Activated naive CD8-positive, alpha-beta T cell treated with anti-CD3 and anti-CD28 coated beads, Interleukin-2, amount 50 U/mL, for 16 hours (primary cell): ENCODE measurements around the gene RPL10.

ENCODE experiments used
- DNase-seq: peaks from one replicate; pipeline ENCODE4 v3.0.0-alpha.2; 2020; ENCODE audit warnings: low read depth, low spot score

RPL10 gene

GRCh38 chrX:154430916-154431315 lies 32.7 kb downstream of the RPL10 start:
- DNase-seq, result no peak

GRCh38 chrX:154431341-154431740 lies 33.2 kb downstream of the RPL10 start:
- DNase-seq, result no peak

- DNase-seq, result no peak
Measured at GRCh38 chrX:154432210-154432609, 34.0 kb downstream of the RPL10 start.

- DNase-seq, result no peak
Measured at GRCh38 chrX:154433605-154434004, 35.4 kb downstream of the RPL10 start.

GRCh38 chrX:154434394-154435168 lies 36.4 kb downstream of the RPL10 start:
- no peak for DNase-seq

- DNase-seq, result no peak
Measured at GRCh38 chrX:154435171-154435733, 37.1 kb downstream of the RPL10 start.

- DNase-seq, result no peak
Measured at GRCh38 chrX:154436374-154436982, 38.3 kb downstream of the RPL10 start.

GRCh38 chrX:154436983-154437752 lies 39.0 kb downstream of the RPL10 start, which contains the start of gene GDI1:
Gene GDI1, plus strand, starts transcription at chrX:154437154. Its CDS starts 101 bp downstream, at chrX:154437255.
- DNase-seq, result no peak

GRCh38 chrX:154437971-154438893 lies 40.1 kb downstream of the RPL10 start:
- DNase-seq, result no peak

GRCh38 chrX:154439841-154440240 lies 41.7 kb downstream of the RPL10 start:
- DNase-seq, result no peak

- no peak for DNase-seq
Measured at GRCh38 chrX:154440623-154441357, 42.6 kb downstream of the RPL10 start.

GRCh38 chrX:154441564-154441963 lies 43.4 kb downstream of the RPL10 start:
- no peak for DNase-seq

- DNase-seq, result no peak
Measured at GRCh38 chrX:154441984-154442707, 44.0 kb downstream of the RPL10 start.

GRCh38 chrX:154443479-154443910 lies 45.3 kb downstream of the RPL10 start:
- no peak for DNase-seq

GRCh38 chrX:154443992-154444754 lies 46.0 kb downstream of the RPL10 start, which contains the start of gene FAM50A:
Gene FAM50A, plus strand, starts transcription at chrX:154444141. Its CDS starts 95 bp downstream, at chrX:154444236.
- DNase-seq, result peak; percentile 30

GRCh38 chrX:154444755-154445246 lies 46.6 kb downstream of the RPL10 start:
- DNase-seq, result no peak

GRCh38 chrX:154445776-154446175 lies 47.6 kb downstream of the RPL10 start:
- no peak for DNase-seq

GRCh38 chrX:154446430-154446829 lies 48.3 kb downstream of the RPL10 start:
- DNase-seq, result no peak
